ENCODE measurements around the gene RAB11FIP2.

RAB11FIP2 gene

GRCh38 chr10:117987244-117987909 lies 59.4 kb downstream of the RAB11FIP2 start:
- in situ Hi-C loops (cut with MboI; ENCODE audit: low sequenced_read_pairs): no loop called here

- in situ Hi-C loops (cut with MboI; ENCODE audit: low sequenced_read_pairs): no loop called here
Observed at GRCh38 chr10:117983961-117984360, 62.8 kb downstream of the RAB11FIP2 start.

- in situ Hi-C loops (cut with MboI; ENCODE audit: low sequenced_read_pairs): no loop called here
Observed at GRCh38 chr10:117980755-117981702, 65.7 kb downstream of the RAB11FIP2 start.

- in situ Hi-C loops (cut with MboI; ENCODE audit: low sequenced_read_pairs): no loop called here
Observed at GRCh38 chr10:117980216-117980615, 66.5 kb downstream of the RAB11FIP2 start.

- in situ Hi-C loops (cut with MboI; ENCODE audit: low sequenced_read_pairs): no loop called here
Observed at GRCh38 chr10:117972168-117972837, 74.4 kb downstream of the RAB11FIP2 start.

- in situ Hi-C loops (cut with MboI; ENCODE audit: low sequenced_read_pairs): no loop called here
Observed at GRCh38 chr10:117970962-117971361, 75.8 kb downstream of the RAB11FIP2 start.

GRCh38 chr10:117969592-117969991 lies 77.1 kb downstream of the RAB11FIP2 start:
- in situ Hi-C loops (cut with MboI; ENCODE audit: low sequenced_read_pairs): no loop called here

- in situ Hi-C loops (cut with MboI; ENCODE audit: low sequenced_read_pairs): no loop called here
Observed at GRCh38 chr10:117968354-117969182, 78.2 kb downstream of the RAB11FIP2 start.

GRCh38 chr10:117967149-117967650 lies 79.5 kb downstream of the RAB11FIP2 start:
- in situ Hi-C loops (cut with MboI; ENCODE audit: low sequenced_read_pairs): no loop called here

GRCh38 chr10:117965984-117966383 lies 80.8 kb downstream of the RAB11FIP2 start:
- in situ Hi-C loops (cut with MboI; ENCODE audit: low sequenced_read_pairs): no loop called here

- in situ Hi-C loops (cut with MboI; ENCODE audit: low sequenced_read_pairs): no loop called here
Observed at GRCh38 chr10:117964536-117964935, 82.2 kb downstream of the RAB11FIP2 start.

GRCh38 chr10:117960345-117960935 lies 86.3 kb downstream of the RAB11FIP2 start:
- in situ Hi-C loops (cut with MboI; ENCODE audit: low sequenced_read_pairs): no loop called here

GRCh38 chr10:117956972-117957371 lies 89.8 kb downstream of the RAB11FIP2 start:
- in situ Hi-C loops (cut with MboI; ENCODE audit: low sequenced_read_pairs): no loop called here

- in situ Hi-C loops (cut with MboI; ENCODE audit: low sequenced_read_pairs): no loop called here
Observed at GRCh38 chr10:117955176-117955575, 91.6 kb downstream of the RAB11FIP2 start.

Measured in HL-60/S4 treated with retinoic acid at 250 ng/mL for 4 days and 3 days (cell line).